Ishikawa (cell line): ENCODE data around the gene DMPK.

Experiments
- CEBPB ChIP-seq: IDR thresholded peaks from 2 replicates; pipeline ENCODE4 v1.6.1; 2012
- EGR1 ChIP-seq: IDR thresholded peaks from 2 replicates; pipeline ENCODE4 v1.6.1; 2012
- EP300 ChIP-seq: IDR thresholded peaks from 2 replicates; pipeline ENCODE4 v1.6.1; 2012; ENCODE audit warnings: borderline replicate concordance
- FOXM1 ChIP-seq: IDR thresholded peaks from 2 replicates; pipeline ENCODE4 v1.6.1; 2012; ENCODE audit warnings: low read depth, borderline replicate concordance
- MAX ChIP-seq: IDR thresholded peaks from 2 replicates; pipeline ENCODE4 v1.6.1; 2012
- NFIC ChIP-seq: IDR thresholded peaks from 2 replicates; pipeline ENCODE4 v1.6.1; 2012
- RAD21 ChIP-seq: IDR thresholded peaks from 2 replicates; pipeline ENCODE4 v1.6.1; 2012; ENCODE audit warnings: low read depth
- REST ChIP-seq: IDR thresholded peaks from 2 replicates; pipeline ENCODE4 v1.6.1; 2012; ENCODE audit warnings: low read depth, mild to moderate bottlenecking
- TAF1 ChIP-seq: IDR thresholded peaks from 2 replicates; pipeline ENCODE4 v1.6.1; 2012; ENCODE audit warnings: low read depth, mild to moderate bottlenecking
- TEAD4 ChIP-seq: IDR thresholded peaks from 2 replicates; pipeline ENCODE4 v1.6.1; 2012
- USF1 ChIP-seq: IDR thresholded peaks from 2 replicates; pipeline ENCODE4 v1.6.1; 2012

GRCh38 chr19:45772912-45773311 is 9.4 kb downstream of the DMPK start:
- TF ChIP-seq NFIC (no peak), RAD21 (no peak), MAX (no peak), USF1 (no peak), TEAD4 (no peak), TAF1 (no peak), REST (no peak), EP300 (no peak), EGR1 (no peak), CEBPB (no peak), FOXM1 (no peak)
